HG03159 (cell line): ENCODE data around the gene ARIH2.

Experiments used
- ATAC-seq: cut with Tn5 transposase; IDR thresholded peaks from one replicate; pipeline ENCODE4 v1.9.1; 2021; ENCODE audit warnings: mild to moderate bottlenecking, moderate library complexity; ENCODE audit not compliant: unreplicated experiment

Gene ARIH2

GRCh38 chr3:49034650-49035049 is 116.0 kb downstream of the ARIH2 start:
- no peak for ATAC-seq

GRCh38 chr3:49035281-49035680 is 116.6 kb downstream of the ARIH2 start:
- no peak for ATAC-seq
